Mucosa of descending colon (tissue), 3 donors: ENCODE measurements around the gene EFTUD2. TPM values are rescaled to one million over a fixed set of nuclear protein-coding genes. Genes with fewer than 3 reads are reported as not detected.

ENCODE experiments used
- ATAC-seq: fragments of 200-7000 bp; cut with Tn5 transposase; one replicate; pipeline ENCODE4 v1.9.1; 2020; ENCODE audit warnings: mild to moderate bottlenecking, moderate library complexity
- DNase-seq, 3 donors: peaks; one replicate each; pipeline ENCODE4 v3.0.0-alpha.2; 2020
- H3K36me3 ChIP-seq: fragments of 200-600 bp; one replicate; pipeline ENCODE4 v1.8.0; 2021; ENCODE audit warnings: low read depth, mild to moderate bottlenecking
- H3K4me1 ChIP-seq: fragments of 200-600 bp; one replicate; pipeline ENCODE4 v1.8.0; 2021; ENCODE audit warnings: low read depth, mild to moderate bottlenecking
- H3K4me3 ChIP-seq: fragments of 200-600 bp; one replicate; pipeline ENCODE4 v1.8.0; 2021; ENCODE audit warnings: mild to moderate bottlenecking
- H3K9me3 ChIP-seq: fragments of 200-600 bp; one replicate; pipeline ENCODE4 v1.8.0; 2021; ENCODE audit warnings: mild to moderate bottlenecking
- CTCF ChIP-seq: fragments of 200-600 bp; IDR thresholded peaks from one replicate; pipeline ENCODE4 v1.8.0; 2022; ENCODE audit warnings: antibody characterized with exemption, mild to moderate bottlenecking
- intact Hi-C, 2 donors: fragments of 100-400 bp; cut with DNase I in 1 of 2; cut with micrococcal nuclease in 1 of 2; formaldehyde crosslinking; loops; one replicate each; pipeline versions ENCODE4 v1.11.0 to v1.11.1; 2022; cut with DNase I, micrococcal nuclease
- total RNA-seq, 3 donors: library from RNA; stranded (reverse); fragmentation: NEBNext Ultra II Directional in 2 of 3; extraction: Animal tissue kit (Norgen Biotek cat#: 25700) in 2 of 3; gene quantifications; one replicate each; pipeline versions ENCODE4 v1.2.1 to v1.2.4, GENCODE V29; 2021 to 2023
- donor health status: DM: no; HTN: no; CAD: no; lungs with moderate emphysema.
- donor health status: DM: no; HTN: no; CAD: no.
- donor health status: DM: no; HTN: yes; CAD: no.

The EFTUD2 gene
- total RNA-seq, 3 donors from 2014 or later, result 66.3 to 88.1 (median 82.0) TPM

GRCh38 chr17:44907729-44908470 lies 8.7 kb upstream of the EFTUD2 start:
- intact Hi-C loops, result no loop called here
- ATAC-seq (no peak), DNase-seq (no peak)
- TF ChIP-seq CTCF, result no peak
- Histone ChIP-seq H3K36me3 (no peaks in the 10 kb centered on the region), H3K4me3 (no peak overlapping the region), H3K4me1 (peaks cover 13% of the 10 kb centered on the region), H3K9me3 (no peaks in the 10 kb centered on the region)

GRCh38 chr17:44906763-44907728 lies 7.8 kb upstream of the EFTUD2 start:
- Histone ChIP-seq H3K9me3 (no peaks in the 10 kb centered on the region), H3K4me1 (peaks cover 13% of the 10 kb centered on the region), H3K4me3 (no peak overlapping the region), H3K36me3 (no peaks in the 10 kb centered on the region)
- ATAC-seq, result no peak
- TF ChIP-seq CTCF, result no peak
- no peak for DNase-seq
- intact Hi-C loops, result no loop called here

GRCh38 chr17:44906010-44906646 lies 6.9 kb upstream of the EFTUD2 start:
- no peak for TF ChIP-seq CTCF
- H3K4me1 ChIP-seq, result peaks cover 8% of the 10 kb centered on the region
- DNase-seq (no peak), ATAC-seq (peak; percentile 14)
- no peaks in the 10 kb centered on the region for H3K9me3 ChIP-seq
- H3K4me3 ChIP-seq, result no peak overlapping the region
- no peaks in the 10 kb centered on the region for H3K36me3 ChIP-seq
- intact Hi-C loops, result no loop called here

- H3K4me1 ChIP-seq, result peaks cover 9% of the 10 kb centered on the region
- intact Hi-C loops, result no loop called here
- DNase-seq (peak in 2 of 3 donors; percentile 70 to 78), ATAC-seq (peak; percentile 81)
- no peak for TF ChIP-seq CTCF
- no peaks in the 10 kb centered on the region for H3K36me3 ChIP-seq
- H3K4me3 ChIP-seq, result no peak overlapping the region
- no peaks in the 10 kb centered on the region for H3K9me3 ChIP-seq
Observed at GRCh38 chr17:44905006-44906000, 6.1 kb upstream of the EFTUD2 start.
